A549 (cell line): ENCODE data around the gene GATA6.

Experiments used
- CBX2 ChIP-seq: fragments of 200-600 bp; sonication (generic); IDR thresholded peaks from 2 replicates; pipeline ENCODE4 v1.6.1; 2016; ENCODE audit warnings: low read depth, mild to moderate bottlenecking, borderline replicate concordance
- CTCF ChIP-seq: fragments of >200 bp; sonication (Bioruptor Twin); formaldehyde crosslinking; IDR thresholded peaks from 3 replicates; pipeline ENCODE4 v1.5.1; 2016
- EP300 ChIP-seq, 2 experiments: fragments of >200 bp; sonication (Bioruptor Twin); formaldehyde crosslinking; IDR thresholded peaks; 2 replicates in 1 of 2; 3 replicates in 1 of 2; pipeline ENCODE4 v1.6.1; 2016 to 2017
- HOXA7 ChIP-seq: fragments of 250-450 bp; sonication (Bioruptor Pico); IDR thresholded peaks from 2 replicates; pipeline ENCODE4 v1.5.0; 2020; ENCODE audit warnings: mild to moderate bottlenecking, moderate library complexity
- JUN ChIP-seq, 2 experiments: fragments of >200 bp; sonication (Bioruptor Twin); formaldehyde crosslinking; IDR thresholded peaks; 2 replicates in 1 of 2; 3 replicates in 1 of 2; pipeline ENCODE4 v1.6.1; 2016 to 2017
- MYC ChIP-seq: IDR thresholded peaks from 2 replicates; pipeline ENCODE4 v1.6.1; 2012; ENCODE audit warnings: mild to moderate bottlenecking, inconsistent platforms, low read length, improper control_type of control experiment, borderline replicate concordance
- NR3C1 ChIP-seq: fragments of >200 bp; sonication (Bioruptor Twin); formaldehyde crosslinking; IDR thresholded peaks from 3 replicates; pipeline ENCODE4 v1.6.1; 2017
- POLR2A ChIP-seq: IDR thresholded peaks from 2 replicates; pipeline ENCODE4 v1.6.1; 2012; ENCODE audit warnings: mild to moderate bottlenecking, low read length
- RAD21 ChIP-seq, 2 experiments: fragments of >200 bp in 1 of 2; sonication (Bioruptor Twin) in 1 of 2; formaldehyde crosslinking in 1 of 2; IDR thresholded peaks in 1 of 2; conservative IDR thresholded peaks in 1 of 2; 2 replicates in 1 of 2; 3 replicates in 1 of 2; pipeline ENCODE4 v1.6.1; 2012 to 2018; ENCODE audit warnings: inconsistent platforms in 1 of 2
- ZFP36 ChIP-seq: fragments of 450-650 bp; IDR thresholded peaks from 2 replicates; pipeline ENCODE4 v1.6.1; 2014; ENCODE audit warnings: borderline replicate concordance; ENCODE audit not compliant: partially characterized antibody
- ZNF302 ChIP-seq: fragments of 250-450 bp; sonication (Bioruptor Pico); IDR thresholded peaks from 2 replicates; pipeline ENCODE4 v1.9.0; 2021; ENCODE audit warnings: inconsistent platforms, mild to moderate bottlenecking, moderate library complexity

GRCh38 chr18:22173221-22173927 is 4.0 kb downstream of the GATA6 start:
- TF ChIP-seq MYC = no peak
- TF ChIP-seq ZNF302 (CRISPR knock-in tag) = no peak
- no peak for TF ChIP-seq RAD21 (conservative IDR thresholded peaks at IDR 0.05 in 1 of 2, IDR thresholded peaks at IDR 0.05 in 1 of 2)
- no peak for TF ChIP-seq CTCF
- TF ChIP-seq EP300 (IDR thresholded peaks at IDR 0.05) = no peak
- TF ChIP-seq CBX2 = no peak
- no peak for TF ChIP-seq JUN (IDR thresholded peaks at IDR 0.05)
- TF ChIP-seq HOXA7 (CRISPR knock-in tag) = no peak
- TF ChIP-seq POLR2A = no peak
- TF ChIP-seq NR3C1 = no peak
- TF ChIP-seq ZFP36 = no peak
